Subcutaneous adipose tissue (tissue), 4 donors: ENCODE results near the gene GSK3A. TPM values are rescaled to one million over a fixed set of nuclear protein-coding genes. Genes with fewer than 3 reads are reported as not detected.

Source experiments
- total RNA-seq, 4 donors: library from RNA; depleted of rRNA; stranded (reverse); fragments of >200 nt; gene quantifications; one replicate each; pipeline ENCODE4 v1.1.0, GENCODE V29; 2016
- TF ChIP-seq, protein P1 (sequence below): fragments of 450-650 bp; IDR thresholded peaks from one replicate; pipeline ENCODE4 v1.5.1; 2016; ENCODE audit warnings: low read depth, mild to moderate bottlenecking, control low read depth, antibody characterized with exemption, moderate library complexity

GSK3A gene
- total RNA-seq, 4 donors from 2014 or later: 16.0 to 22.0 (median 17.1) TPM

DNA sequence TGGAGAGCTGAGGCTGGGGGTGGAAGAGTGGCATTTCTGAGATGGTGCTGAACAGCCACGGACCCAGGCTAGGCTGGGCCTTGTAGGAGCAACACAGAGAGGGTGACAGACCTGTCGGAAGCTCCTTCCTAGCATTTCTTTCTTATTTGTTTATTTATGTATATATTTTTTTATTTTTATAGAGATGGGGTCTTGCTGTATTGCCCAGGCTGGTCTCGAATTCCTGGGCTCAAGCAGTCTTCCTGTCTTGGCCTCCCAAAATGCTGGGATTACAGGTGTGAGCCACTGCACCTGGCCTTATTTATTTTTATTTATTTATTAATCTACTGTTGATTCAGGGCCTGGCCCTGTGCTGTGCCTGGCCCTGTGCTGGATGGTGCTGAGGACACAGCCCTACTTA, 33.1 kb upstream of the GSK3A start:
- TF ChIP-seq, protein P1, sequence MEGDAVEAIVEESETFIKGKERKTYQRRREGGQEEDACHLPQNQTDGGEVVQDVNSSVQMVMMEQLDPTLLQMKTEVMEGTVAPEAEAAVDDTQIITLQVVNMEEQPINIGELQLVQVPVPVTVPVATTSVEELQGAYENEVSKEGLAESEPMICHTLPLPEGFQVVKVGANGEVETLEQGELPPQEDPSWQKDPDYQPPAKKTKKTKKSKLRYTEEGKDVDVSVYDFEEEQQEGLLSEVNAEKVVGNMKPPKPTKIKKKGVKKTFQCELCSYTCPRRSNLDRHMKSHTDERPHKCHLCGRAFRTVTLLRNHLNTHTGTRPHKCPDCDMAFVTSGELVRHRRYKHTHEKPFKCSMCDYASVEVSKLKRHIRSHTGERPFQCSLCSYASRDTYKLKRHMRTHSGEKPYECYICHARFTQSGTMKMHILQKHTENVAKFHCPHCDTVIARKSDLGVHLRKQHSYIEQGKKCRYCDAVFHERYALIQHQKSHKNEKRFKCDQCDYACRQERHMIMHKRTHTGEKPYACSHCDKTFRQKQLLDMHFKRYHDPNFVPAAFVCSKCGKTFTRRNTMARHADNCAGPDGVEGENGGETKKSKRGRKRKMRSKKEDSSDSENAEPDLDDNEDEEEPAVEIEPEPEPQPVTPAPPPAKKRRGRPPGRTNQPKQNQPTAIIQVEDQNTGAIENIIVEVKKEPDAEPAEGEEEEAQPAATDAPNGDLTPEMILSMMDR: no peak

DNA sequence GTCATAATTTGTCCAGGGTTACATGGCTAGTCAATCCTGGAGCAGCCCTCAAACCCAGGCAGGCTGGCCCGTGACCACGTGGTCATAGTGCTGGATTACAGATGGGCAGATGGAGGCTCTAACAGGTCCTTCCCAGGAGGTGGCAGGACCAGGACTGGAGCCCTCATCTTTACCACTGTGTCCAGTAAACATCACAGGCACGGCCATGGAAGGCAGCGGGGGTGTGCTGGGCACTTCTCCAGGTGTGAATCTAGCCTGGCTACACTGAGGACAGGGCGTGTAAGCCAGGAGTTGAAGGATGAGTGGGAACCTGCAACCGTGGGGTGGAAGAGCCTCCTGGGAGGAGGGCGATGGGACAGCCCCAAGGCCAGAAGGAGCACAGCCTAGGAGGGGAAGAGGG, 32.7 kb upstream of the GSK3A start:
- TF ChIP-seq, protein P1: no peak

DNA sequence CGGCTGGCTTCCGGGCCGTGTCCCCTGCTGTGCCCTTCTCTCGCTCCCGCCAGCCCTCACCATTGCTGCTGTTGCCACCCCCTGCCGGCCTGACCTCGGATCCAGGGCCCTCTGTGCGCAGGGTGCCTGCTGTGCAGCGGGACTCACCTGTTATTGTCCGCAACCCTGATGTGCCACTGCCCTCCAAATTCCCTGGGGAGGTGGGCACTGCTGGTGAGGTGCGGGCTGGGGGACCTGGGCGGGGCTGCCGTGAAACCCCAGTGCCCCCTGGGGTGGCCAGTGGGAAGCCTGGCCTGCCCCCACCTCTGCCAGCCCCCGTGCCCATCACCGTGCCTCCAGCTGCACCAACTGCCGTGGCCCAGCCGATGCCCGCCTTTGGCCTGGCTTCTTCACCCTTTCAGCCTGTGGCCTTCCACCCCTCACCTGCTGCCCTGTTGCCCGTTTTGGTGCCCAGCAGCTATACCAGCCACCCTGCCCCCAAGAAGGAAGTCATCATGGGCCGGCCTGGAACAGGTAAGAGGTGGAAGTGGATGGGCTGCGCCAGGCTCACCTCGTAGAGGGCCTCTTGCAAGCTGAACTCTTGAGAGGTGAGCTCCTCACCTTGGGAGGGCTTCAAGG, 31.8 kb upstream of the GSK3A start:
- TF ChIP-seq, protein P1: no peak

DNA sequence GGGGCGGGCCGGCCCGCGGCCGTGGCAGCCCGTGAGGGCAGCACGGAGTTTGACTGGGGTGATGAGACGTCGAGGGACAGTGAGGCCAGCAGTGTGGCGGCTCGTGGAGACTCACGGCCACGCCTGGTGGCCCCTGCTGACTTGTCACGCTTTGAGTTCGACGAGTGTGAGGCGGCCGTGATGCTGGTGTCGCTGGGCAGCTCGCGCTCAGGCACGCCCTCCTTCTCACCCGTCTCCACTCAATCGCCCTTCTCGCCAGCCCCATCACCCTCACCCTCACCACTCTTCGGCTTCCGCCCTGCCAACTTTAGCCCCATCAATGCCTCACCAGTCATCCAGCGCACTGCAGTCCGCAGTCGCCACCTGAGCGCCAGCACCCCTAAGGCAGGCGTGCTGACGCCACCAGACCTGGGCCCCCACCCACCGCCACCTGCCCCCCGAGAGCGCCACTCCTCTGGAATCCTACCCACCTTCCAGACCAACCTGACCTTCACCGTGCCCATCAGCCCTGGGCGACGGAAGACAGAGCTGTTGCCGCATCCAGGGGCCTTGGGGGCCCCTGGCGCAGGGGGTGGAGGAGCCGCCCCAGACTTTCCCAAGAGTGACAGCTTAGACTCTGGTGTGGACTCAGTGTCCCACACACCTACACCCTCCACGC, 31.1 kb upstream of the GSK3A start:
- TF ChIP-seq, protein P1: no peak

DNA sequence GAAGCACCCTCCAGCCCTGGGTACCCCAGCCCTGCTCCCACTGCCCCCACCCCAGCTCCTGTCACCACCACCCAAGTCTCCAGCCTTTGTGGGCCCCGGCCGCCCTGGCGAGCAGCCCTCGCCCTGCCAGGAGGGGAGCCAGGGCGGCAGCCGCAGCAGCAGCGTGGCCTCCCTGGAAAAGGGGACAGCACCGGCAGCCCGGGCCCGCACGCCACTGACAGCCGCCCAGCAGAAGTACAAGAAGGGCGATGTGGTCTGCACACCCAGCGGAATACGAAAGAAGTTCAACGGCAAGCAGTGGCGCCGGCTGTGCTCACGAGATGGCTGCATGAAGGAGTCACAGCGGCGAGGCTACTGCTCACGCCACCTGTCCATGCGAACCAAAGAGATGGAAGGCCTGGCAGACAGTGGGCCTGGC, 30.6 kb upstream of the GSK3A start:
- TF ChIP-seq, protein P1: no peak

DNA sequence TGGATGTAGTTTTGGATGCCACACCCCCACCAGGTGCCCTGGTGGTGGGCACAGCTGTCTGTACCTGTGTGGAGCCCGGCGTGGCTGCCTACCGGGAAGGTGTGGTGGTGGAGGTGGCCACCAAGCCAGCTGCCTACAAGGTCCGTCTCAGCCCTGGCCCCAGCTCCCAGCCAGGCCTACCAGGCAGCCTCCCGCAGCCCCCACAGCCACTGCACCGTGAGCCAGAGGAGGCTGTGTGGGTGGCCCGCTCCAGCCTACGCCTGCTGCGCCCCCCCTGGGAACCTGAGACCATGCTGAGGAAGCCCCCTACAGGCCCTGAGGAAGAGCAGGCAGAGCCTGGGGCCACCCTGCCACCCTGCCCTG, 30.1 kb upstream of the GSK3A start:
- TF ChIP-seq, protein P1: no peak

DNA sequence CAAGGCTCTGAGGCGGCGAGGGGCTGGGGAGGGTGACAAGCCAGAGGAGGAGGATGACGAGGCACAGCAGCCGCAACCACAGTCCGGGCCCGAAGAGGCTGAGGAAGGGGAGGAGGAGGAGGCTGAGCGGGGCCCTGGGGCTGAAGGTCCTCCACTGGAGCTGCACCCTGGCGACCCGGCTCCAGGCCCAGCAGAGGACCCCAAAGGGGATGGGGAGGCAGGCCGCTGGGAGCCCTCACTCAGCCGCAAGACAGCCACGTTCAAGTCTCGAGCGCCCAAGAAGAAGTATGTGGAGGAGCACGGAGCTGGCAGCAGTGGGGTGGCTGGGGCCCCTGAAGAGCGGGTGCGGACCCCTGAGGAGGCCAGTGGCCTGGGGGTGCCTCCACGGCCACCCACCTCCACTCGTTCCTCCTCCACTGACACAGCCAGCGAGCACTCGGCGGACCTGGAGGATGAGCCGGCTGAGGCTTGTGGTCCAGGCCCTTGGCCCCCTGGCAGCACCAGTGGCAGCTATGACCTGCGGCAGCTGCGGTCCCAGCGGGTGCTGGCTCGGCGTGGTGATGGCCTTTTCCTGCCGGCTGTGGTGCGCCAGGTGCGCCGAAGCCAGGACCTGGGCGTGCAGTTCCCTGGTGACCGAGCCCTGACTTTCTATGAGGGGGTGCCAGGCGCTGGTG, 29.6 kb upstream of the GSK3A start:
- TF ChIP-seq, protein P1: no peak
